DMS53 (cell line): Measurements from ENCODE around the gene NWD2.

Experiments used
- DNase-seq: peaks from one replicate; lab custom pipeline; 2025; lab: John Stamatoyannopoulos, UW

Gene NWD2

GRCh38 chr4:37465296-37465695, 220.8 kb downstream of the NWD2 start:
- DNase-seq = no peak

GRCh38 chr4:37465845-37466244, 221.3 kb downstream of the NWD2 start:
- no peak for DNase-seq

- DNase-seq = no peak
These were observed 222.7 kb downstream of the NWD2 start for GRCh38 chr4:37467223-37467622.

- DNase-seq = no peak
These were observed 223.3 kb downstream of the NWD2 start for GRCh38 chr4:37467824-37468223.

GRCh38 chr4:37469286-37469685, 224.7 kb downstream of the NWD2 start:
- DNase-seq = no peak

GRCh38 chr4:37470245-37470644, 225.7 kb downstream of the NWD2 start:
- DNase-seq = no peak

GRCh38 chr4:37471093-37471492, 226.6 kb downstream of the NWD2 start:
- no peak for DNase-seq

- no peak for DNase-seq
These were observed 227.4 kb downstream of the NWD2 start for GRCh38 chr4:37471971-37472370.

GRCh38 chr4:37473807-37474206, 229.3 kb downstream of the NWD2 start:
- peak; percentile 17 for DNase-seq

GRCh38 chr4:37475087-37475486, 230.5 kb downstream of the NWD2 start:
- no peak for DNase-seq

- no peak for DNase-seq
These were observed 231.2 kb downstream of the NWD2 start for GRCh38 chr4:37475776-37476175.

- DNase-seq = no peak
These were observed 231.7 kb downstream of the NWD2 start for GRCh38 chr4:37476256-37476655.

- no peak for DNase-seq
These were observed 232.1 kb downstream of the NWD2 start for GRCh38 chr4:37476691-37477090.

GRCh38 chr4:37477126-37477525, 232.6 kb downstream of the NWD2 start:
- DNase-seq = no peak

GRCh38 chr4:37478151-37478550, 233.6 kb downstream of the NWD2 start:
- no peak for DNase-seq

GRCh38 chr4:37480509-37480908, 236.0 kb downstream of the NWD2 start:
- DNase-seq = no peak

GRCh38 chr4:37481547-37482122, 237.1 kb downstream of the NWD2 start:
- DNase-seq = no peak

GRCh38 chr4:37482236-37482913, 237.8 kb downstream of the NWD2 start:
- DNase-seq = no peak

GRCh38 chr4:37483610-37484009, 239.1 kb downstream of the NWD2 start:
- no peak for DNase-seq

GRCh38 chr4:37486166-37486565, 241.6 kb downstream of the NWD2 start:
- no peak for DNase-seq

- DNase-seq = no peak
These were observed 243.1 kb downstream of the NWD2 start for GRCh38 chr4:37487668-37488067.

- peak; percentile 25 for DNase-seq
These were observed 245.2 kb downstream of the NWD2 start for GRCh38 chr4:37489697-37490096.

GRCh38 chr4:37490391-37491347, 246.1 kb downstream of the NWD2 start:
- DNase-seq = peak; percentile 95
